ENCODE measurements around the gene SPEN. TPM values are rescaled to one million over a fixed set of nuclear protein-coding genes. Genes with fewer than 3 reads are reported as not detected.

The SPEN gene
- total and polyA plus RNA-seq, 10 of the 15 experiments (the other 5 are each of a cell fraction or from before 2014, with no cell fraction given): 5.2 to 58.7 (median 20.1) TPM

GRCh38 chr1:15948091-15948591, 100.6 kb downstream of the SPEN start (continued):
- TF ChIP-seq, protein P1, sequence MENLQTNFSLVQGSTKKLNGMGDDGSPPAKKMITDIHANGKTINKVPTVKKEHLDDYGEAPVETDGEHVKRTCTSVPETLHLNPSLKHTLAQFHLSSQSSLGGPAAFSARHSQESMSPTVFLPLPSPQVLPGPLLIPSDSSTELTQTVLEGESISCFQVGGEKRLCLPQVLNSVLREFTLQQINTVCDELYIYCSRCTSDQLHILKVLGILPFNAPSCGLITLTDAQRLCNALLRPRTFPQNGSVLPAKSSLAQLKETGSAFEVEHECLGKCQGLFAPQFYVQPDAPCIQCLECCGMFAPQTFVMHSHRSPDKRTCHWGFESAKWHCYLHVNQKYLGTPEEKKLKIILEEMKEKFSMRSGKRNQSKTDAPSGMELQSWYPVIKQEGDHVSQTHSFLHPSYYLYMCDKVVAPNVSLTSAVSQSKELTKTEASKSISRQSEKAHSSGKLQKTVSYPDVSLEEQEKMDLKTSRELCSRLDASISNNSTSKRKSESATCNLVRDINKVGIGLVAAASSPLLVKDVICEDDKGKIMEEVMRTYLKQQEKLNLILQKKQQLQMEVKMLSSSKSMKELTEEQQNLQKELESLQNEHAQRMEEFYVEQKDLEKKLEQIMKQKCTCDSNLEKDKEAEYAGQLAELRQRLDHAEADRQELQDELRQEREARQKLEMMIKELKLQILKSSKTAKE (IDR thresholded peaks at IDR 0.05; ENCODE audit: low read depth, poor library complexity, severe bottlenecking): no peak
- TF ChIP-seq SMAD5 (IDR thresholded peaks at IDR 0.05; ENCODE audit: low read depth) (no peak), IKZF2 (IDR thresholded peaks at IDR 0.05) (no peak), ZNF207 (IDR thresholded peaks at IDR 0.05; ENCODE audit: borderline replicate concordance) (no peak), YY1 (IDR thresholded peaks at IDR 0.05; ENCODE audit: low read depth, low read length) (no peak), MEF2A (IDR thresholded peaks at IDR 0.05; ENCODE audit: insufficient read depth, low read depth, low read length) (no peak), ZBTB11 (CRISPR knock-in tag; IDR thresholded peaks at IDR 0.05) (no peak), IRF5 (IDR thresholded peaks at IDR 0.05; ENCODE audit: borderline replicate concordance) (no peak), IKZF1 (conservative IDR thresholded peaks at IDR 0.05) (no peak), TBL1XR1 (IDR thresholded peaks at IDR 0.05; ENCODE audit: low read depth, low read length) (no peak), KLF5 (IDR thresholded peaks at IDR 0.05; ENCODE audit: partially characterized antibody) (no peak), ZBTB4 (CRISPR knock-in tag; IDR thresholded peaks at IDR 0.05) (no peak), PAX8 (IDR thresholded peaks at IDR 0.05) (no peak), FOXM1 (IDR thresholded peaks at IDR 0.05; ENCODE audit: low read depth, low read length) (no peak), BCL11A (IDR thresholded peaks at IDR 0.05; ENCODE audit: low read depth, low read length) (no peak), POLR2AphosphoS5 (IDR thresholded peaks at IDR 0.05; ENCODE audit: low read length) (peak; percentile 20; the same call in 1 of the 2 replicates), CHD4 (IDR thresholded peaks at IDR 0.05) (no peak), RB1 (IDR thresholded peaks at IDR 0.05; ENCODE audit: borderline replicate concordance) (no peak), RAD51 (IDR thresholded peaks at IDR 0.05) (no peak), BMI1 (IDR thresholded peaks at IDR 0.05; ENCODE audit: borderline replicate concordance) (no peak), ZSCAN29 (IDR thresholded peaks at IDR 0.05) (no peak)
